ENCODE results near the gene TGFBRAP1. TPM values are rescaled to one million over a fixed set of nuclear protein-coding genes. Genes with fewer than 3 reads are reported as not detected.

Gene TGFBRAP1
- total RNA-seq, 1 donor from 2014 or later: 20.0 TPM

GRCh38 chr2:105362862-105363591 lies 33.5 kb upstream of the TGFBRAP1 start:
- no peaks in the 10 kb centered on the region for H3K9me3 Mint-ChIP-seq (ENCODE audit: low read depth)
- no peak for DNase-seq (ENCODE audit: low spot score, unreplicated experiment)

GRCh38 chr2:105361102-105361889 lies 31.8 kb upstream of the TGFBRAP1 start:
- Mint-ChIP-seq H3K27me3 (no peaks in the 10 kb centered on the region), H3K27ac (no peak overlapping the region), H3K9me3 (ENCODE audit: low read depth) (peaks cover 4% of the 10 kb centered on the region), H3K4me1 (ENCODE audit: low read depth) (no peaks in the 10 kb centered on the region), H3K36me3 (ENCODE audit: insufficient read depth) (peaks cover 14% of the 10 kb centered on the region), H3K4me3 (ENCODE audit: low read depth) (no peak overlapping the region)
- no peak for DNase-seq (ENCODE audit: low spot score, unreplicated experiment)
- no peak for TF ChIP-seq CTCF (IDR thresholded peaks at IDR 0.05; ENCODE audit: unreplicated experiment)

More at GRCh38 chr2:105362862-105363591, 33.5 kb upstream of the TGFBRAP1 start:
- Mint-ChIP-seq H3K27me3 (no peaks in the 10 kb centered on the region), H3K4me1 (ENCODE audit: low read depth) (no peaks in the 10 kb centered on the region), H3K27ac (no peak overlapping the region), H3K36me3 (ENCODE audit: insufficient read depth) (peaks cover 8% of the 10 kb centered on the region), H3K4me3 (ENCODE audit: low read depth) (no peak overlapping the region)
- no peak for TF ChIP-seq CTCF (IDR thresholded peaks at IDR 0.05; ENCODE audit: unreplicated experiment)

GRCh38 chr2:105358593-105358992 lies 29.1 kb upstream of the TGFBRAP1 start:
- H3K27ac Mint-ChIP-seq: no peak overlapping the region
- no peak for DNase-seq (ENCODE audit: low spot score, unreplicated experiment)
- no peaks in the 10 kb centered on the region for H3K4me1 Mint-ChIP-seq (ENCODE audit: low read depth)
- peaks cover 14% of the 10 kb centered on the region for H3K36me3 Mint-ChIP-seq (ENCODE audit: insufficient read depth)
- no peak for TF ChIP-seq CTCF (IDR thresholded peaks at IDR 0.05; ENCODE audit: unreplicated experiment)
- no peaks in the 10 kb centered on the region for H3K27me3 Mint-ChIP-seq
- peaks cover 4% of the 10 kb centered on the region for H3K9me3 Mint-ChIP-seq (ENCODE audit: low read depth)
- no peak overlapping the region for H3K4me3 Mint-ChIP-seq (ENCODE audit: low read depth)

- no peak for TF ChIP-seq CTCF (IDR thresholded peaks at IDR 0.05; ENCODE audit: unreplicated experiment)
- peaks cover 16% of the 10 kb centered on the region for H3K36me3 Mint-ChIP-seq (ENCODE audit: insufficient read depth)
- H3K27ac Mint-ChIP-seq: peak overlapping the region; percentile 9
- no peak for DNase-seq (ENCODE audit: low spot score, unreplicated experiment)
- H3K9me3 Mint-ChIP-seq (ENCODE audit: low read depth): peaks cover 4% of the 10 kb centered on the region
- H3K4me3 Mint-ChIP-seq (ENCODE audit: low read depth): no peak overlapping the region
- H3K4me1 Mint-ChIP-seq (ENCODE audit: low read depth): no peaks in the 10 kb centered on the region
- H3K27me3 Mint-ChIP-seq: no peaks in the 10 kb centered on the region
Measured at GRCh38 chr2:105357122-105357521, 27.6 kb upstream of the TGFBRAP1 start.

GRCh38 chr2:105344704-105345345 lies 15.3 kb upstream of the TGFBRAP1 start:
- peak overlapping the region; percentile 52 for H3K27ac Mint-ChIP-seq
- no peak overlapping the region for H3K4me3 Mint-ChIP-seq (ENCODE audit: low read depth)
- no peaks in the 10 kb centered on the region for H3K27me3 Mint-ChIP-seq
- H3K9me3 Mint-ChIP-seq (ENCODE audit: low read depth): no peaks in the 10 kb centered on the region
- peak; percentile 45 for TF ChIP-seq CTCF (IDR thresholded peaks at IDR 0.05; ENCODE audit: unreplicated experiment)
- DNase-seq (ENCODE audit: low spot score, unreplicated experiment): no peak
- no peaks in the 10 kb centered on the region for H3K4me1 Mint-ChIP-seq (ENCODE audit: low read depth)
- H3K36me3 Mint-ChIP-seq (ENCODE audit: insufficient read depth): peaks cover 13% of the 10 kb centered on the region
